Measurements from ENCODE around the gene KIF16B. TPM values are rescaled to one million over a fixed set of nuclear protein-coding genes. Genes with fewer than 3 reads are reported as not detected.

Gene KIF16B
- total RNA-seq, 1 experiment from 2014 or later: 12.7 TPM

- CTCF ChIA-PET: no interaction called here
- no peak overlapping the region for H3K27ac ChIP-seq (ENCODE audit: low read length)
Measured at GRCh38 chr20:16273812-16274555, 299.3 kb downstream of the KIF16B start.

GRCh38 chr20:16272780-16273360 is 300.4 kb downstream of the KIF16B start:
- ATAC-seq (no peak), DNase-seq (no peak)
- H3K27me3 ChIP-seq (ENCODE audit: low read length): no peaks in the 10 kb centered on the region
- no peaks in the 10 kb centered on the region for H3K9me2 ChIP-seq (replicated peaks; ENCODE audit: low read length)
- no peaks in the 10 kb centered on the region for H3K36me3 ChIP-seq (ENCODE audit: low read depth, low read length)
- no peaks in the 10 kb centered on the region for H3K79me2 ChIP-seq (ENCODE audit: low read length)
- no peaks in the 10 kb centered on the region for H4K20me1 ChIP-seq (ENCODE audit: low read length)
- intact Hi-C loops (cut with micrococcal nuclease): no loop called here
- H3K9ac ChIP-seq (ENCODE audit: low read length): no peak overlapping the region
- no peaks in the 10 kb centered on the region for H3F3A ChIP-seq (ENCODE audit: low read length, unreplicated experiment)
- POLR2A ChIA-PET (ENCODE audit: unreplicated experiment): no interaction called here
- BruUV-seq (replicated peaks): no TSS peak
- H3K27ac ChIP-seq (ENCODE audit: low read length): no peak overlapping the region
- no peak overlapping the region for H3K4me3 ChIP-seq (ENCODE audit: low read length)
- no peaks in the 10 kb centered on the region for H3K9me3 ChIP-seq (ENCODE audit: low read length)
- CTCF ChIA-PET: no interaction called here
- no peak overlapping the region for H3K4me2 ChIP-seq (ENCODE audit: low read length)
- H2AFZ ChIP-seq (ENCODE audit: low read length): no peak overlapping the region
- TF ChIP-seq EZH2 (IDR thresholded peaks at IDR 0.05; ENCODE audit: low read length, unreplicated experiment) (no peak), CTCF (conservative IDR thresholded peaks at IDR 0.05; ENCODE audit: low read depth, low read length) (no peak), EZH2phosphoT487 (IDR thresholded peaks at IDR 0.05; ENCODE audit: borderline replicate concordance, low read length) (no peak)
- H3K4me1 ChIP-seq (ENCODE audit: insufficient read depth, low read length): no peaks in the 10 kb centered on the region

More at GRCh38 chr20:16273812-16274555, 299.3 kb downstream of the KIF16B start:
- Histone ChIP-seq H3K9me3 (ENCODE audit: low read length) (no peaks in the 10 kb centered on the region), H3K4me1 (ENCODE audit: insufficient read depth, low read length) (no peaks in the 10 kb centered on the region), H3K4me2 (ENCODE audit: low read length) (no peak overlapping the region), H4K20me1 (ENCODE audit: low read length) (no peaks in the 10 kb centered on the region), H3K4me3 (ENCODE audit: low read length) (no peak overlapping the region), H2AFZ (ENCODE audit: low read length) (no peak overlapping the region), H3K27me3 (ENCODE audit: low read length) (no peaks in the 10 kb centered on the region), H3K36me3 (ENCODE audit: low read depth, low read length) (no peaks in the 10 kb centered on the region), H3K9ac (ENCODE audit: low read length) (no peak overlapping the region), H3K9me2 (replicated peaks; ENCODE audit: low read length) (no peaks in the 10 kb centered on the region), H3F3A (ENCODE audit: low read length, unreplicated experiment) (no peaks in the 10 kb centered on the region), H3K79me2 (ENCODE audit: low read length) (no peaks in the 10 kb centered on the region)
- DNase-seq (no peak), ATAC-seq (no peak)
- BruUV-seq (replicated peaks): no TSS peak
- intact Hi-C loops (cut with micrococcal nuclease): no loop called here
- TF ChIP-seq EZH2 (IDR thresholded peaks at IDR 0.05; ENCODE audit: low read length, unreplicated experiment) (no peak), EZH2phosphoT487 (IDR thresholded peaks at IDR 0.05; ENCODE audit: borderline replicate concordance, low read length) (no peak), CTCF (conservative IDR thresholded peaks at IDR 0.05; ENCODE audit: low read depth, low read length) (no peak)
- POLR2A ChIA-PET (ENCODE audit: unreplicated experiment): no interaction called here

DNA sequence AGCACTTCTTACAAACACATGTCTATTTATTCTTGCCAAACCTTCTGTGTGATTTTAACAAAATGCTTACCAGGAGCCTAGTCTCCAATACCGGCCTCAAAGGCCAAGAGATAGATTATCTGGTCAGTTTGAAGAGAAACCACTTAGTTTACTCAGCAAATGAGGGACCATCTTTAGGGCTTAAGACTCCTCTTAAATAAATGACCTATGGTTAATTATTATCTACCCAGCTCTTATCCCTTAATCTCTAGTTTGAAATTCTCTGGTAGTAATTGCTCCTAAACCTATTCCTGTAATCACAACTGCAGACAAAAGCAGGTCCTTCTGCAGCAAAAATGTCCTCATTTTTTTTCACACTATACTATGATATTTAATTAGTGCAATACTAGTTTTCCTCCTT is 301.8 kb downstream of the KIF16B start:
- Histone ChIP-seq H3K27ac (ENCODE audit: low read length) (no peak overlapping the region), H3K27me3 (ENCODE audit: low read length) (no peaks in the 10 kb centered on the region), H3K9ac (ENCODE audit: low read length) (no peak overlapping the region), H3K9me3 (ENCODE audit: low read length) (peaks cover 2% of the 10 kb centered on the region), H3K4me1 (ENCODE audit: insufficient read depth, low read length) (no peaks in the 10 kb centered on the region), H3K4me3 (ENCODE audit: low read length) (no peak overlapping the region), H3K79me2 (ENCODE audit: low read length) (no peaks in the 10 kb centered on the region), H2AFZ (ENCODE audit: low read length) (no peak overlapping the region), H3K36me3 (ENCODE audit: low read depth, low read length) (peaks cover under 1% of the 10 kb centered on the region; the same call in 1 of the 2 replicates), H3K9me2 (replicated peaks; ENCODE audit: low read length) (no peaks in the 10 kb centered on the region), H3F3A (ENCODE audit: low read length, unreplicated experiment) (no peaks in the 10 kb centered on the region), H3K4me2 (ENCODE audit: low read length) (no peak overlapping the region), H4K20me1 (ENCODE audit: low read length) (no peaks in the 10 kb centered on the region)
- ATAC-seq (no peak), DNase-seq (no peak)
- CTCF ChIA-PET: no interaction called here
- TF ChIP-seq EZH2 (IDR thresholded peaks at IDR 0.05; ENCODE audit: low read length, unreplicated experiment) (no peak), CTCF (conservative IDR thresholded peaks at IDR 0.05; ENCODE audit: low read depth, low read length) (no peak), EZH2phosphoT487 (IDR thresholded peaks at IDR 0.05; ENCODE audit: borderline replicate concordance, low read length) (no peak)
- POLR2A ChIA-PET (ENCODE audit: unreplicated experiment): no interaction called here
- BruUV-seq (replicated peaks): no TSS peak
- intact Hi-C loops (cut with micrococcal nuclease): no loop called here

Measured in PC-3 (cell line).